ENCODE measurements around the gene LCMT1.

Gene LCMT1

GRCh38 chr16:25199457-25199856 lies 87.9 kb downstream of the LCMT1 start:
- no peak for DNase-seq

- no peak for DNase-seq
Observed at GRCh38 chr16:25210758-25211157, 99.2 kb downstream of the LCMT1 start.

GRCh38 chr16:25212636-25213035 lies 101.1 kb downstream of the LCMT1 start:
- no peak for DNase-seq

GRCh38 chr16:25213709-25214397 lies 102.3 kb downstream of the LCMT1 start:
- DNase-seq, result no peak

- no peak for DNase-seq
Observed at GRCh38 chr16:25217112-25217511, 105.6 kb downstream of the LCMT1 start.

- DNase-seq, result no peak
Observed at GRCh38 chr16:25217921-25218320, 106.4 kb downstream of the LCMT1 start.

GRCh38 chr16:25219070-25219737 lies 107.7 kb downstream of the LCMT1 start:
- DNase-seq, result no peak

GRCh38 chr16:25222959-25223358 lies 111.4 kb downstream of the LCMT1 start:
- no peak for DNase-seq

- DNase-seq, result no peak
Observed at GRCh38 chr16:25223964-25224363, 112.4 kb downstream of the LCMT1 start.

GRCh38 chr16:25224731-25225319 lies 113.3 kb downstream of the LCMT1 start:
- DNase-seq, result no peak
